ENCODE data around the gene PLD2.
A peak's percentile ranks its signal among the peaks of the same experiment; 100 is the strongest.
"Not testable (repeated sequence)": the region's sequence is repeated elsewhere in the genome, so short reads cannot be mapped to it uniquely, and the experiment has no call there.

Gene PLD2

GRCh38 chr17:4789951-4790704 lies 16.8 kb upstream of the PLD2 start:
- ATAC-seq (peak; percentile 93), DNase-seq (peak; percentile 87)

- DNase-seq (no peak), ATAC-seq (no peak)
Observed at GRCh38 chr17:4790705-4791088, 16.3 kb upstream of the PLD2 start.

- DNase-seq (no peak), ATAC-seq (no peak)
Observed at GRCh38 chr17:4795168-4795567, 11.8 kb upstream of the PLD2 start.

- DNase-seq: peak; percentile 63
- no peak for ATAC-seq
Observed at GRCh38 chr17:4796552-4796920, 10.4 kb upstream of the PLD2 start.

- ATAC-seq (no peak), DNase-seq (no peak)
Observed at GRCh38 chr17:4800462-4801196, 6.3 kb upstream of the PLD2 start.

- DNase-seq (no peak), ATAC-seq (no peak)
Observed at GRCh38 chr17:4802228-4802627, 4.7 kb upstream of the PLD2 start, which contains the start of gene C17orf114. Gene C17orf114, minus strand, starts transcription at chr17:4802328.

- ATAC-seq (no peak), DNase-seq (no peak)
Observed at GRCh38 chr17:4806456-4806776, 536 bp upstream of the PLD2 start.

- ATAC-seq (no peak), DNase-seq (no peak)
Observed at GRCh38 chr17:4807605-4808377, 839 bp downstream of the PLD2 start.

GRCh38 chr17:4808378-4808767 lies 1.4 kb downstream of the PLD2 start:
- DNase-seq (no peak), ATAC-seq (no peak)

GRCh38 chr17:4810696-4811290 lies 3.8 kb downstream of the PLD2 start:
- DNase-seq (no peak), ATAC-seq (no peak)

- ATAC-seq (no peak), DNase-seq (no peak)
Observed at GRCh38 chr17:4811471-4811870, 4.5 kb downstream of the PLD2 start.

GRCh38 chr17:4812690-4813089 lies 5.7 kb downstream of the PLD2 start:
- no peak for ATAC-seq
- no peak for DNase-seq

GRCh38 chr17:4815043-4815675 lies 8.2 kb downstream of the PLD2 start:
- ATAC-seq: no peak
- DNase-seq: no peak

GRCh38 chr17:4816826-4817225 lies 9.9 kb downstream of the PLD2 start:
- no peak for ATAC-seq

GRCh38 chr17:4818276-4818675 lies 11.3 kb downstream of the PLD2 start:
- DNase-seq: no peak
- no peak for ATAC-seq

More at GRCh38 chr17:4816826-4817225, 9.9 kb downstream of the PLD2 start:
- DNase-seq: no peak

- DNase-seq (no peak), ATAC-seq (no peak)
Observed at GRCh38 chr17:4822835-4823234, 15.9 kb downstream of the PLD2 start.

GRCh38 chr17:4823373-4824089 lies 16.6 kb downstream of the PLD2 start:
- no peak for DNase-seq
- no peak for ATAC-seq

GRCh38 chr17:4827399-4827798 lies 20.4 kb downstream of the PLD2 start:
- no peak for DNase-seq
- no peak for ATAC-seq

GRCh38 chr17:4832829-4833177 lies 25.9 kb downstream of the PLD2 start:
- DNase-seq, ATAC-seq: not testable (repeated sequence)

GRCh38 chr17:4833178-4833940 lies 26.4 kb downstream of the PLD2 start, which contains the start of gene MINK1:
Gene MINK1, plus strand, starts transcription at chr17:4833340. Its CDS starts 244 bp downstream, at chr17:4833584.
- DNase-seq (peak; percentile 91), ATAC-seq (peak; percentile 91)

Data from stimulated activated naive CD8-positive, alpha-beta T cell treated with anti-CD3 and anti-CD28 coated beads, Interleukin-15, Interleukin-2, amounts not matched to agents 100 U/mL and 50 U/mL, for 24 hours (primary cell).